Skin of body (tissue), 2 donors: ENCODE data around the gene KIAA0408. TPM values are rescaled to one million over a fixed set of nuclear protein-coding genes. Genes with fewer than 3 reads are reported as not detected.
A peak's percentile ranks its signal among the peaks of the same experiment; 100 is the strongest.
"Not testable (repeated sequence)": the region's sequence is repeated elsewhere in the genome, so short reads cannot be mapped to it uniquely, and the experiment has no call there.

Experiments
- DNase-seq: peaks from one replicate; lab custom pipeline; 2025; lab: John Stamatoyannopoulos, UW
- total RNA-seq: library from RNA; depleted of rRNA; stranded (reverse); fragments of >200 nt; gene quantifications from one replicate; pipeline ENCODE4 v1.2.3, GENCODE V29; 2014

Gene KIAA0408
- total RNA-seq, 1 donor from 2014 or later: 25.9 TPM

- DNase-seq: peak; percentile 89
Observed at GRCh38 chr6:127464161-127464880, 5.1 kb upstream of the KIAA0408 start.

- DNase-seq: no peak
Observed at GRCh38 chr6:127463056-127463455, 3.9 kb upstream of the KIAA0408 start.

- no peak for DNase-seq
Observed at GRCh38 chr6:127462376-127462775, 3.2 kb upstream of the KIAA0408 start.

GRCh38 chr6:127460465-127460864, 1.3 kb upstream of the KIAA0408 start:
- DNase-seq: no peak

GRCh38 chr6:127458817-127459216, 372 bp downstream of the KIAA0408 start:
- peak; percentile 77 for DNase-seq

DNA sequence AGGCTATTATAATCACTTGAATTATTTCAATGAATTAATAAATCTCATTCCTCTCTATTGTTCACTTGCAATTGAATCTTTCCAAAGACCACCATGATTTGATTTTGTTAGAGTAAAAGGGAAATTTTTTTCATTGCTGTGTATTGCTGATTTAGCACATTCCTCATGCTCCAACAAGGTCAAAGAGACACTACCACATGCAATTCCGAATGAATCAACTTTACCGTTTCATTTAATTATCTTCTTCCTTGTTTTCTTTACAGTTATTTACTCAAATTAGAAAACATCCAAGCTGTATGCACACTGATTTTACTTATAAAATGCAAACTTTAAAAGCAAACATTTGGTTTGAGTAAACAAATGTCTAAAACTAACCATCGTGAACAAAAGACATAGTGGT, 967 bp downstream of the KIAA0408 start:
- peak; percentile 1 for DNase-seq

DNA sequence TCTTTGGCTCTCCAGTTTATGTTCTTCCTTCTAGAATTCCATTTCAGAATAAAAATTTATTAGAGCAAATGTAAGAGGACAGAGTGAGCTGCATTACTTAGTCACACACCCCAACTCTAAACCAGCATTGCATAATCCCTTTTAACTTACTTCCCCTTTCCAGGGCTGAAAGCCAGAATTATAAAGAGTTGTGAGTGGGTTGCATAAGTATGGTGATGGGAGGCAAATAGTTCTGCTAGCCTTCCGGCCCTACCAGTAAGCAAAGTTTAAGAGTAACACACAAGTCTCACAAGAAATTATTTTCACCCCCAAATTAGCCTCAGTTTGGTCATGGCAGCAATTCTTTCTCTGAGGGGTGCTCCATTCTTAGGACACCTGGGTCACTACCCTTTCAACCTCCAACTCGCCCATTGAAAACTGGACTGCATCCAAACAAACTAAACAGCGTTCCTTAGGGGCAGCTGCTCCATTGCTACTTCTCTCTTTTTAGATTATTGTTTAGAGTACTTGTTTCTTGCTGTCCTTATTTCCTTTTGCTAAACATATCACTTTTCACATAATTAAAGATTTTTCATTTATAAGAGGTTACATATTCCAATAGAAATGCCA, 1.6 kb downstream of the KIAA0408 start:
- DNase-seq: peak; percentile 25

- peak; percentile 93 for DNase-seq
Observed at GRCh38 chr6:127456465-127456864, 2.7 kb downstream of the KIAA0408 start.

DNA sequence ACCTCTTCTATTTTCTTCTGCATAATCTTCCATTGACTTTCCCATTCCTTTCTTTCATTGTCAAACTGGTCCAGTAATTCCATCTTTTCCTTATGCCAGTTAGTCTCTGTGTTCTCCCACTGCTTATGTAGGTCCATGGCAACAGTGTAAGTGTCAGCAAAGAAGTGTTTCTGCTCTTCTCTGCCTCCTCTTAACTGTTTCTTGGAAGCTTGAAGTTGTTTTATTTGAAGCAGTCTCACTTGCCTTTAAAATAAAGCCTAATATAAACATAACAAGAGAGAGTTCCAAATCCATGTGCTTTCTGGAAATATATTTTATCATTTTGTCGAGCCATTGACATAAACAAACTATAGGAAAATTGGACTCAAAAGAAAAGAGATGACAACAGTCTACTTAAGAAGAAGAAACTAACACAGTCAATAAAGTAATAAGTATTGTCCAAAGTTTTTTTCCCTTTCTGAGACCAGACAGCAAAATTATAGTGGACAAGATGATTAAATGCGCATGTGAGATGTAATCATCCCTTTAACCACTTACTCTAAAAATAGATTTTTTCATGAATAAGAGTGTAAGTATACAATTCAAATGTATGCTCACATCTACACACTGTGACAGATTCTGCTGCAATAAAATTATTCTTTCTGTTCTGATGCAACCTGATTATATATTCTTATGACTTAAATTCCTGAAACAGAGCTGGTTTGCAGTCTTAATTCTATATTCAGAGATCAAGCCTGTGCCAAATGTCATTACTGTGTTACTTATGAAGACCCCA, 5.2 kb downstream of the KIAA0408 start:
- peak; percentile 40 for DNase-seq

- no peak for DNase-seq
Observed at GRCh38 chr6:127452803-127453202, 6.4 kb downstream of the KIAA0408 start.

GRCh38 chr6:127451388-127451787, 7.8 kb downstream of the KIAA0408 start:
- no peak for DNase-seq

DNA sequence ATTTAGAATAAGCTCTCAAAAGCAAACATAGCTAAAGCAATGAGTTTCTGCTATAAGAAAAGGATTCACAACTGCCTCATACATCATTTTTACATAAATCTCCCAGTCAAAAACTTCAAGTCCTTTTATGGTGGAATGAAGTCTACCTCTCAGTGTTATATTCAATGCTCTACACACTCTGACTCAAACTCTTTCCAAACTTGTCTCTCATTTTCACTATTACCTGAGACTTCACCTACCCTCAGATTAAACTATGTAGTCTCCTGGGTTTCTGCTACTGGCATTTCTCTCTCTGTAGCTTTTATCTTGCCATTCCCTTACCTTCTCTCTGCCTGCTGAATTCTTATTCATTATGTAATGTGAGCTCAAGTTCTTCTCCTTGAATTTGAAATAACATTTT, 11.4 kb downstream of the KIAA0408 start:
- DNase-seq: no peak

DNA sequence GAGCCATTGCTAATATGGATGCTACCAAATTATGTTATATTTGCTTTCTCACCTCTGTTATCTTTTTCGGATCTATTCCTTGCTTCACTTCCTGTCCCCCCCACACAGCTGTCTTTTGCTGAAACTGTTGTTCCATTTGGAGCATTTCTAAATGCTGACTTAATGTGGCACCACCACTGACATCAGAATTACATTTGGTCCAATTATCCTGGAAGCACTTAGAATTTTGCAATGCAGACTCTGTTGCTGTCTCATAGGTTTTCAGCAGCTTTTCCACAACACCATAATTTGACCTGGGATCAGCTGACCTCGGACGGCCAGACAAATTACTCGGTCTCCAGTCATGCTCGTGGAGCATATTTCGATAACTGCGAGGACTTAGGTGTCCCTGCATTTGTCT, 12.8 kb downstream of the KIAA0408 start:
- no peak for DNase-seq

- DNase-seq: no peak
Observed at GRCh38 chr6:127441881-127442280, 17.3 kb downstream of the KIAA0408 start.

- no peak for DNase-seq
Observed at GRCh38 chr6:127439718-127440117, 19.5 kb downstream of the KIAA0408 start.

GRCh38 chr6:127436578-127437110, 22.5 kb downstream of the KIAA0408 start:
- no peak for DNase-seq

GRCh38 chr6:127435626-127436220, 23.5 kb downstream of the KIAA0408 start:
- no peak for DNase-seq

DNA sequence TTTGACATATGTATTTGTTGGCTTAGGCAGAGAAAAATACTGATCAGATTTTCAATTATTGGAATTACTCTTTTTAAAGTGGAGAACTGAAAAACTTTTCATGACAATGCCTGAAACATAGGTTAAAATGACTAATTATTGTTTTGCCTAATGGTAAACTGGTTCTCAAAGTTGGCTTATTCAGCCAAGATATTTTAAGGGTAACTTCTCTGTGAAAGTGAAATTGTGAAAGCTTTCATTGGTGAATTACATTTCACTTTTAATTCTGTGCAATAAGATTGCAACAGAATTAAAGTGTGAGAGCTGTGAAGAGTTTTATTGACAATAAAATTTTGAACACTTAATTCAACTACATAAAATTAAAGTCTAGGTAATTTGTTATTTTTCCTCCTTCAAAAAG, 24.5 kb downstream of the KIAA0408 start:
- DNase-seq: no peak

GRCh38 chr6:127428562-127428961, 30.6 kb downstream of the KIAA0408 start:
- not testable (repeated sequence) for DNase-seq

- no peak for DNase-seq
Observed at GRCh38 chr6:127423921-127424320, 35.3 kb downstream of the KIAA0408 start.

DNA sequence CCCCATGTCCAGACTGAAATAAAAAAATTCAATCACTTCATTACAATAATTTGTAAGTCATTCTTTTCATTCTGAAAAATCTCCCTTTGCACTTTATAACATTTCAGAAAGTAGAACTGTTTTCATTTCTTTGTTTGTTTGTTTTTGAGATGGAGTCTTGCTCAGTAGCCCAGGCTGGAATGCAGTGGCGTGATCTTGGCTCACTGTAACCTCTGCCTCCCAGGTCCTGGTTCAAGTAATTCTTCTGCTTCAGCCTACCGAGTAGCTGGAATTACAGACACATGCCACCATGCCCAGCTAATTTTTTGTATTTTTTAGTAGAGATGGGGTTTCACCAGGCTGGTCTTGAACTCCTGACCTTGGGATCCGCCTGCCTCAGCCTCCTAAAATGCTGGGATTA, 38.0 kb downstream of the KIAA0408 start:
- not testable (repeated sequence) for DNase-seq

DNA sequence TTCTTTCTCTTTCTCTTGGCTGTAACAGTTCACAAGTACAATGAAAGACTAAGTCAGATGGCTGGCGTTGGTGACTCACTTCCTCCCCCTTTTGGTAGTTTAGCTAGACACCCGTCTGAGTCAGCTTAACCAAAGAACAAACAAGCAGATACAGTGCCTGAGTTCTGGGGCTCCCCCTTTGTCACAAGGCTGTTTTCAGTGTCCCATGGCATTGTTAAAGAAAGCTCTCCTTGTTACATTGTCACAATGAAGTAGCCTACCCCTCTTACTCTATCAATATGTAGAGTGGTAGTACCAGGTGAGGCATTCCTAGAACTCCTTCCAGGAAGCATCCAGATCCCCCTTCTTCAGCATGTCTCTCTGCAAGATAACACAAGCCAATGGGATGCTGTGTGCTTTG, 38.6 kb downstream of the KIAA0408 start:
- DNase-seq: peak; percentile 81
